Suprapubic skin (tissue), 4 donors: Measurements from ENCODE around the gene MAST3.

ENCODE experiments used
- CTCF ChIP-seq, 2 donors: fragments of 200-600 bp in 1 of 2; fragments of 450-650 bp in 1 of 2; sonication (generic) in 1 of 2; IDR thresholded peaks; one replicate each; pipeline ENCODE4 v1.5.1; 2016 to 2019; ENCODE audit warnings: antibody characterized with exemption in 2 of 2, mild to moderate bottlenecking in 1 of 2, moderate library complexity in 1 of 2
- POLR2A ChIP-seq, 2 donors: fragments of 450-650 bp; IDR thresholded peaks; one replicate each; pipeline ENCODE4 v1.6.1; 2017; ENCODE audit warnings: antibody characterized with exemption in 2 of 2, mild to moderate bottlenecking in 2 of 2, moderate library complexity in 2 of 2
- POLR2AphosphoS5 ChIP-seq, 3 donors: sonication (generic); formaldehyde crosslinking; IDR thresholded peaks; one replicate each; pipeline ENCODE4 v1.6.1; 2017; ENCODE audit warnings: antibody characterized with exemption in 3 of 3

GRCh38 chr19:18194554-18195238 is 97.1 kb downstream of the MAST3 start:
- TF ChIP-seq CTCF (IDR thresholded peaks at IDR 0.05), result no peak
- TF ChIP-seq POLR2AphosphoS5 (IDR thresholded peaks at IDR 0.05), result no peak
- no peak for TF ChIP-seq POLR2A (IDR thresholded peaks at IDR 0.05)
